Measurements from ENCODE around the gene RALGAPA2.

RALGAPA2 gene

GRCh38 chr20:20712474-20713243, at the start of gene RALGAPA2:
Gene RALGAPA2 (minus strand): TSS chr20:20712644. CDS start chr20:20712480, 164 bp downstream.
- peak; percentile 89 for DNase-seq (ENCODE audit: low read depth)

DNA sequence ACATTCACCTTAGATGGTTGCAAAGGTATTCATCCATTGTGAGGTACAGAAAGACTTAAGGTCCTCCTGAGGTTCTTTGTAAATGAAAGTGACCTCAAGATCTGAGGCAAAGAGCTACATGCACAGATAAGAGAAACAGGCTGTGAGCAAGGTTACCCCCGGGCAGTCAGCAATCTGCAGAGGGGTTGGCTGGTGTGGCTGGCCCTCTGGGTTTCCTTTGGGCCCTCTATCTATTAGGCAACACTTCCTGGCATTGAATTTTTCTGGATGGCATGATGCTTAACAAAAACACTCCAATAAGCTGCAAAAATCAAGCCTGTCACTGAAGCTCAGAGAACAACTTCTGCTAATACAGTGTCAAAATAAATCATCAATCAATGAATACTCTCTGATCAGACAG, 48.9 kb upstream of the RALGAPA2 start:
- no peak for DNase-seq (ENCODE audit: low read depth)

DNA sequence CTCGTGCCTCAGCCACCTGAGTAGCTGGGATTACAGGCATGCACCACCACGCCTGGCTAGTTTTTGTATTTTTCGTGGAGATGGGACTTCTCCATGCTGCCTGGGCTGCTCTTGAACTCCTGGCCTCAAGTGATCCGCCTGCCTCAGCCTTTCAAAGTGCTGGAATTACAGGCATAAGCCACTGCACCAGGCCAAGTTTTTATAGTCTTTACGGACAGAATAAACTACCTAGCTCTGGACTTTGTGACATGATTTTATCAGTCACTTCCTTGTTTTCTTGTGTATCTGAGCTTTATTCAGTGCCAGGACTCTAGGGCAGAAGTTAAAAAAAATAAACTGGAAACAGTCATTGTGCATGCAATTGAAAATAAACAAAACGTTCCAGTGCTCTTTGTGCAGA, 46.7 kb upstream of the RALGAPA2 start:
- DNase-seq (ENCODE audit: low read depth) = no peak

DNA sequence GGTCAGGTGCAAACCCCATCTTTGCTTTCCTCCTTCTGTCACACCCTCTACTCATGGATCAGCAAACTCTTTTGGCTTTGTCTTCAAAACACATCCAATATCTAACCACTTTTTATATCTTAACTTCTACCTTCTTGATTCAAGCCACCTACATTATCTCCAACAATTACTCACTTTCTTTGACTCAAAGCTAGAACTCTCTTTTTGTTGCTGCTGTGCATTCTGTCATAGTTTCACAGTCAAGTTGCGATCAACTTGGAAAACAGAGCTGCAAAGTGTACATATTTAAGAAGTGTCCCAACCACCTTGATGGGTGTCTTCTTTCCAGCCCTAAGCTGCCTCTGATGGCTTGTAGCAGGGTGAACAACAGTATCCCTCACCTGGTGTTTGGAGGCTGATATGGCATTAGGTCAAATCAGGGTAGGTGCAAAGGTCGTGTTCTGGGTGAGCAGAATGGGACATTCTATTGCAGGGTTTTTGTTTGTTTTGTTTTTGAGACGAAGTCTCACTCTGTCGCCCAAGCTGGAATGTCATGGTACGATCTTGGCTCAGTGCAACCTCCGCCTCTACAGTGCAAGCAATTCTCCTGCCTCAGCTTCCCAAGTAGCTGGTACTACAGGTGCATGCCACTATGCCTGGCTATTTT, 43.4 kb upstream of the RALGAPA2 start:
- DNase-seq (ENCODE audit: low read depth) = no peak

DNA sequence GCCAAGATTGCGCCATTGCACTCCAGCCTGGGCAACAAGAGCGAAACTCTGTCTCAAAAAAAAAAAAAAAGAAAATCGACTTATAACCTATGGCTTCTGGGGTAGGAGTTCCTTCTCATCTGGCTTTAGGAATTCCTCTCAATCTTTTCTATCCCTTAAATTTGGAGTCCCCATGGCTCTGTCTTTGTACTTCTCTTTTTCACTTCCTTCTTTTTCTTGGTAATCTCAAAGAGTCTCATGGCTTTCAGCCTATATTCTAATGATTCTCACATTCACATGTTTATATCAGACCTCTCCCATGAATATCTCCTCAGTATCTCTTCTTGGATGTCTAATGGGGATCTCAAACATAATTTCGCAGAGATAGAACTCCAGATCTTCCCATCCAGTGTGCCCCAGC, 42.8 kb upstream of the RALGAPA2 start:
- DNase-seq (ENCODE audit: low read depth) = no peak

GRCh38 chr20:20754714-20755113, 42.3 kb upstream of the RALGAPA2 start:
- no peak for DNase-seq (ENCODE audit: low read depth)

DNA sequence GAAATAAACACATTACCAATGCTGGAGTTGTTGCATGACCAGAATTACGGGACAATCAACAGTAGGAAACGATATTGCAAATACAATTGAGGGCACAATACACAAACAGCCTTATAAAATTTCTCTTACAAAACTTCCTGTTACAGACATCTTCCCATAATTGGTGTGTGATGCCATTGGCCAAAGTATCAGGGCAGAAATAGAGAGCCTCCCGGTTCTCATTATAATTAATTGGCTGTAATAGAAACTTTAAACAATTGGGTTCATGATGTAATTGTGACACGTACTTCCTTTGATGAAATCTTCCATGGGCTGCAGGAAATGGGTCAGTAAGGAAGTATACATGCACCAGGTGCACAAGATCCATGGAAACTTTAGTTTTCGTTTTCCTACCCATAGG, 40.3 kb upstream of the RALGAPA2 start:
- DNase-seq (ENCODE audit: low read depth) = no peak

GRCh38 chr20:20747298-20747697, 34.9 kb upstream of the RALGAPA2 start:
- DNase-seq (ENCODE audit: low read depth) = no peak

DNA sequence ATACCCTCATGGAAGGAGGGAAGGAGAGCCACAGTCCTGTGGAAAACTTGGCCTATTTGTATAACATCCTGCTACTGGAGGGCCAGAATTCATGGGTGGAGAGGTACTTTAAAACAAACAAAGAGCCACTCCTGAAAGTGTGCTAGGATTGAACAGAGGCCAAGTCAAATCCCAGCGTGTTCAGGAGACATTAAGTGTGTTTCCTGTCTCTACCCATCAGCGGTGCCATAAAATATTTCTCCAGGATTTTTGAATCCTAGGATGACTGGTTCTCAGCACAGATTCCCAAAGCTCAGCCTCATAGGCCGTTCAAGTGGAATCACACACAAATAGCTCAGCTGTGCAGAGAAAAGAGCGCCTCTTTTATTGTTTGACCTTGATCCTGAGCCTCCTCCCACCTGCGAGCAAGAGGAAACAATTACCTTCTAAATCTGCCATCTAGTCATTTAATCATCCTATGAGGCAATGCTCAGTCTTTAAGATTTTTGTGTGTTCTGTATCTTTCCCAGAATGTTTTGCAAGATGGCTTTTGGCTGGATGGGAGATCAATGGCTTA, 31.8 kb upstream of the RALGAPA2 start:
- no peak for DNase-seq (ENCODE audit: low read depth)

DNA sequence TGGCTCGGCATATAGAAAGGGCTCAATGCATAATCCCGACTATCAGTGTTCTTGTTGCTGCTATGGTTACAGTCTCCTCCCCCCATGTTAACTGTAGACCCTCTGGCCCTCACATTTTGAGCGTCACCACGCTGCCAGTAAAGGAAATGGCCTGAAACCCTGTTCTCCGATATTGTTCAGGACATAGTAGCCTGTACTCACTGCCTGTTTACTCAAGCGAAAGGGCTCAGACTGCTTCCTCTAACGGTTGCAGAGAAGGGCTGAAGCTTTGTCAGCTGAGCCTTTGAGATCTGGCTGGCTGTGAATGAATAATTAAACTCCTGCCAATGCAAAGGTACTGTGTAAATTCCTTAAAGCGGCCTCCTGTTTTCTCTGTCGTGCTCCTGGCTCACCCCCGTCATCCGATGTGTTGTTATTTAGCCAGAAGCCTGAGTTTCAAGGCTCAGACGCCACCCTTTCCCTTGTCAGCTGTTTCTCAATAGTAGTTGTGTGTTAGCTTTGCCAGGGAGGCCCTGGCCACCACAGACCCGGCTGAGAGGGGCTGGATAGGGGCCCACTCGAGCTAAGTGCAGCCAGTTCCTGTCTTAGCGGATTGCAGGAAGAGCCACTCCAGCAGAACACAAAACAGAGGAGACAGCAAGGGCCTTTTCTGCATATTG, 31.2 kb upstream of the RALGAPA2 start:
- no peak for DNase-seq (ENCODE audit: low read depth)

DNA sequence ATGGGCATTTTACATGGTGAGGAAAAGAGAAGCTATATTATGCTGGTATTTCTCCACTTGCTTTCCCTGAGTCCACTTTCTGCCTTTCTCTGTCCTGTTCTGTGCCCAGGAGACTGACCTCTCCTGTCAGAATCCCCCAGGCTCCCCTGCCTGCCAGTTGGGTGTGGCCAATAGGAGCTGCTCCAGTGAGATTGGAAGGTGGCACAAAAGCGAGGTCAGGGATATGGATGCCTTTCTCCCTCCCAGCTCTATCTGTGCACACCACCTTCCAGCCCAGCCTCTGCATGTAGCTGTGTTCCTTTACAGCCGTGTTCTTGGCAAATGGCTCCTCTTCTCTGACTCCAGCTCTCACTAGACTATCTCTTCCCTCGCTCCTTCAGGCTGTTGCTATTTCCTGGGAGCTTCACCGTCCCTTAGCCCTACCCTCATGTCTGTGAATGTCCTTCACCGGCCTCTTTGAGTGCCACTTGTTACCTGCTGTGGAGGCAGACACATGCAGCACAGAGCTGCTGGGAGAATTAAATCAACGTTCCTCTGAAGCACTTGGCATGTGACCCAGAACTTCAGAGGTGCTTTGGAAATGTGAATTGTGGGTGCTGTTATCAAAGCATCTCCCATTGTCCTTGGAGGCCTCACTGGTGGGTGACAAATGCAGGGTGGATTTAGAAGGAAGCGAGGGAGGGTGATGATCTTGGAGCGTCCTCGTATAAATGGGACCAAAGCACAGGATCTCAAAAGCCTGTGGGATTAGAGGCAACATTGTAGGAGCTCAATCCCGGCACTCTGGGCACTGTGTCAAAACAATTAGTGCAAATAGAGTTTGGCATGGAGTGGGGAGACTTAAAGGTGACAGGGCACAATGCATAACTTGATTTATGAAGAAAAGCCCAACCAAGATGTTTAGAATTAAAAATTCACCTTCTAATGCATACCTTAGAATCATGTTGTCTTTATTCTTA, 28.9 kb upstream of the RALGAPA2 start:
- no peak for DNase-seq (ENCODE audit: low read depth)

GRCh38 chr20:20740541-20740940, 28.1 kb upstream of the RALGAPA2 start:
- no peak for DNase-seq (ENCODE audit: low read depth)

- no peak for DNase-seq (ENCODE audit: low read depth)
Measured at GRCh38 chr20:20737158-20737557, 24.7 kb upstream of the RALGAPA2 start.

DNA sequence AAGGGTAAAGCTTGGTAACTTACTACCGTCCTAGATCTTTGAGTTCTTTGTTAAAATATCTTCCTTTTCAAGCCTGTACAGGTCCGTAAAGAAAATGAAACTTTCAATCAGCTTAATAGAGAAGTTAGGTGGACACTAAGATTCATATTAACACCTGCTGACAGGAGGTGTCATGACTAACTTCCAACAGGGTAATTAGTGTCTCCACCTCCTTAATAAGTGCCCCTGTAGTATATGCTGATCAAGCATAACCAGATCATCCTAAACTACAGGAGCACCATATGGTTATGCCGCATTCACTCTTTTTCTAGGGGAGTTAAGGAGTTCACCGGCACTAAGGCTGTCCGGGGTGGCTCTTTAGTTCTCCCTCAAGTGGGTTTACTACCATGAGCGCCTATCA, 23.9 kb upstream of the RALGAPA2 start:
- no peak for DNase-seq (ENCODE audit: low read depth)

DNA sequence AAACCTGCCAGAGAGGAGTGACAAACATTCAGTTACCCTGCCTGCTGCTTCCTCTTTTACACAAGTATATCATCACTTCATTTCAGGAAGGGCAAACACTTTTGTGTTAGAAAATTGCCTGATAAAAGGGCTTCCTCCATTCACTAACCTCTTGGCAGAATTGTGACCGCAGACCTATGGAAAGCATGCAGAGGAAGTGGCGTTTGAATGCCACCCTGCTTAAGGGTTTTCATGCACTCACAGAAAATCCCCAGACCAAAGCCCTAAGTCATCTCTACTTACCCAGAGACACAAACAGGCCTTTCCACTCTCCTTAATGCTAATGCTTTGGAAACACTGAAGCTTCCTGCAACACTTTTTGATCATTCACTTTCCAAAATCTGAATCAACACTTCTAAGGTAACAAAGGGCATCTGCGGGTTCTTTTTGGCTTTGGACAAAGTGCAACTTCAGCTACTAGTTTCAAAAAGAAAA, 22.1 kb upstream of the RALGAPA2 start:
- DNase-seq (ENCODE audit: low read depth) = no peak

- no peak for DNase-seq (ENCODE audit: low read depth)
Measured at GRCh38 chr20:20733943-20734342, 21.5 kb upstream of the RALGAPA2 start.

DNA sequence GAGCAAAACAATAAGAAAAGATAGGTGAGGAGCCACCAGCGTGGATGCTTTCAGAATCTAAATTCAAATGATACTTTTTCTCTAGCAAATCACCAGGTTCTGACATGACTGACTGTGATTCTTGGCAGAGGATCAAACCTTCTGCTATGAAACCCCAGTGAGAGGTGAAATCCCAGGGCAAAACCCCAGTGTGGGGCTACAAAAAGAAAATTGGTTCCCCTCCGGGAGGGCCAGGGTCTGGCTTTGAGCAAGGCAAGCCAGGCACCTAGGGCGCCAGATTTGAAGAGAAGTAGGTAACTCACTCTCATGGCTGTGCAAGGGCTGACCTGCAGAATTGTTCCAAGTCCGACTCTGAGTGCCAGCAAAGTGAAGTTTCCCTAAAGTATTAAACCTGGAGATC, 20.2 kb upstream of the RALGAPA2 start:
- no peak for DNase-seq (ENCODE audit: low read depth)

DNA sequence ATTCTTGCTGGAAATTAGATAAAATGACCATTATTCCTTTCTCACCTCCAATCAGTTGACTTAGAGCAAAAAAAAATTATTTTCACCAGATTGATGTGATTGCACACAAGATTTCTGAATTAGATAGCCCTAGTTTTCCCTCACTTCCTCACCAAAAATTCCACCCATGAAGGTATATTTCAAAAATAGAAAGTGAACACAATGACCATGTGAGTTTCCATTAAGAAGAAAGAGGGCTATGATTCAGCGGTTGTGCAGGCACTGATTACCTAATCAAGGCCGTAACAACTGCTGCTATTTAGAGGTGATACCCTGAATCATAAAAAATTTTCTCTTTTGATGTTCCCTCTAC, 19.5 kb upstream of the RALGAPA2 start:
- DNase-seq (ENCODE audit: low read depth) = no peak

GRCh38 chr20:20731000-20731944, 18.8 kb upstream of the RALGAPA2 start:
- DNase-seq (ENCODE audit: low read depth) = no peak

DNA sequence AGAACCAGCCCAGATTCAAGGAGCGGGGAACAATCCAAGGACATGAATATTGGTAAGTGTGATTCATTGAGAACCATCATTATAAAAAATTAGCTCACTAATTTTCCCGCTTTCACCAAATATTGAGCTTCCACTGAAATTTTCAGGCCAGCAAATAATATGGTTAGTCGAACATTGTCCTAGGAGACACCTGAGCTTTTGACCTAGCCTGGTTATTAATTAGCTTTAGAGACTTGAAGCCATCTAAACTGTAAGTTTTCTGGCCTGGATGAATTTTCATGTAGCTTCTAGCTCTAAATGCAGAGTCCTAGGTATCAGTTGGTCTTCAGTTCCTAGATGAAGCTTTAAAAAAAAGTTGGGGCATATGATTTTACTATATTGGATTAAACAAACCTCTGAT, 17.1 kb upstream of the RALGAPA2 start:
- no peak for DNase-seq (ENCODE audit: low read depth)

GRCh38 chr20:20721489-20721888, 9.0 kb upstream of the RALGAPA2 start:
- no peak for DNase-seq (ENCODE audit: low read depth)

All from stimulated activated CD8-positive, alpha-beta memory T cell treated with anti-CD3 and anti-CD28 coated beads, Interleukin-7, amount 100 ng/mL, for 24 hours (primary cell).